HEK293 (cell line): ENCODE data around the gene PITPNM1.

Source experiments
- CTCF ChIA-PET: fragments of 350-600 bp; formaldehyde crosslinking; extraction: SDS; loops from one replicate; lab custom pipeline; 2021; ENCODE audit warnings: antibody characterized with exemption; lab: Yijun Ruan, JAX
- POLR2A ChIA-PET: fragments of 300-600 bp; formaldehyde crosslinking; extraction: SDS; loops from one replicate; lab custom pipeline; 2020; ENCODE audit warnings: antibody characterized with exemption, inconsistent platforms; lab: Yijun Ruan, JAX
- H3K27ac ChIP-seq: fragments of 200-500 bp; sonication (Bioruptor generic); 2 replicates; pipeline ENCODE4 v1.5.1; 2014; ENCODE audit warnings: low read depth, low read length, control low read depth, inconsistent platforms; ENCODE audit errors: extremely low read depth
- H3K36me3 ChIP-seq, 2 experiments: fragments of 200-500 bp in 1 of 2; sonication (Bioruptor generic) in 1 of 2; 1 replicate in 1 of 2; 2 replicates in 1 of 2; pipeline ENCODE4 v1.5.1; 2014 to 2017; ENCODE audit warnings: inconsistent platforms in 2 of 2, low read length in 2 of 2; ENCODE audit not compliant: control insufficient read depth in 2 of 2, insufficient read depth in 1 of 2
- H3K4me1 ChIP-seq: fragments of 200-500 bp; sonication (Bioruptor generic); 2 replicates; pipeline ENCODE4 v1.5.1; 2014; ENCODE audit warnings: mild to moderate bottlenecking, low read length, inconsistent platforms; ENCODE audit not compliant: control insufficient read depth, insufficient read depth
- H3K4me3 ChIP-seq: 2 replicates; pipeline ENCODE4 v1.5.1; 2011; ENCODE audit warnings: low read depth, mild to moderate bottlenecking, control low read depth, low read length, moderate library complexity
- H3K9me3 ChIP-seq: fragments of 200-500 bp; sonication (Bioruptor generic); 2 replicates; pipeline ENCODE4 v1.5.1; 2014; ENCODE audit warnings: low read depth, low read length, inconsistent platforms; ENCODE audit not compliant: control insufficient read depth, insufficient read depth
- BCL11A ChIP-seq: fragments of 450-650 bp; formaldehyde crosslinking; IDR thresholded peaks from 2 replicates; pipeline ENCODE4 v1.5.1; 2016; ENCODE audit warnings: low read depth, missing biosample characterization, missing genetic modification characterization
- GFI1B ChIP-seq: fragments of 450-650 bp; formaldehyde crosslinking; IDR thresholded peaks from 2 replicates; pipeline ENCODE4 v1.5.1; 2016; ENCODE audit warnings: missing biosample characterization, missing genetic modification characterization
- HIC1 ChIP-seq: fragments of 450-650 bp; formaldehyde crosslinking; IDR thresholded peaks from 2 replicates; pipeline ENCODE4 v1.5.1; 2016; ENCODE audit warnings: missing biosample characterization, missing genetic modification characterization
- OVOL3 ChIP-seq: fragments of 450-650 bp; formaldehyde crosslinking; IDR thresholded peaks from 2 replicates; pipeline ENCODE4 v1.5.1; 2016; ENCODE audit warnings: missing biosample characterization, missing genetic modification characterization
- PRDM10 ChIP-seq: fragments of 450-650 bp; formaldehyde crosslinking; IDR thresholded peaks from 2 replicates; pipeline ENCODE4 v1.5.1; 2016; ENCODE audit warnings: missing biosample characterization, missing genetic modification characterization
- SALL2 ChIP-seq: fragments of 450-650 bp; formaldehyde crosslinking; IDR thresholded peaks from 2 replicates; pipeline ENCODE4 v1.5.0; 2017; ENCODE audit warnings: missing biosample characterization, mild to moderate bottlenecking, missing genetic modification characterization, borderline replicate concordance
- TRIM28 ChIP-seq: IDR thresholded peaks from 2 replicates; pipeline ENCODE4 v1.6.1; 2011; ENCODE audit warnings: low read length, control low read depth, borderline replicate concordance
- ZNF133 ChIP-seq: fragments of 450-650 bp; formaldehyde crosslinking; IDR thresholded peaks from 2 replicates; pipeline ENCODE4 v1.5.1; 2016; ENCODE audit warnings: missing biosample characterization, missing genetic modification characterization
- ZNF2 ChIP-seq: fragments of 450-650 bp; formaldehyde crosslinking; IDR thresholded peaks from 2 replicates; pipeline ENCODE4 v1.5.1; 2016; ENCODE audit warnings: missing biosample characterization, missing genetic modification characterization
- ZNF26 ChIP-seq: fragments of 450-650 bp; formaldehyde crosslinking; IDR thresholded peaks from 2 replicates; pipeline ENCODE4 v1.5.1; 2016; ENCODE audit warnings: missing biosample characterization, missing genetic modification characterization
- ZNF311 ChIP-seq: fragments of 450-650 bp; formaldehyde crosslinking; IDR thresholded peaks from 2 replicates; pipeline ENCODE4 v1.5.1; 2017; ENCODE audit warnings: missing biosample characterization, missing genetic modification characterization, borderline replicate concordance
- ZNF37A ChIP-seq: fragments of 450-650 bp; IDR thresholded peaks from 2 replicates; pipeline ENCODE4 v1.5.1; 2018; ENCODE audit warnings: missing biosample characterization, missing genetic modification characterization
- ZNF398 ChIP-seq: fragments of 450-650 bp; formaldehyde crosslinking; IDR thresholded peaks from 2 replicates; pipeline ENCODE4 v1.5.1; 2017; ENCODE audit warnings: missing biosample characterization, missing genetic modification characterization
- ZNF518A ChIP-seq: fragments of 450-650 bp; formaldehyde crosslinking; conservative IDR thresholded peaks from 2 replicates; pipeline ENCODE4 v1.5.1; 2016; ENCODE audit warnings: low read depth, missing biosample characterization, missing genetic modification characterization
- ZNF549 ChIP-seq: fragments of 450-650 bp; IDR thresholded peaks from 2 replicates; pipeline ENCODE4 v1.5.1; 2018; ENCODE audit warnings: missing biosample characterization, missing genetic modification characterization, mild to moderate bottlenecking, inconsistent platforms, moderate library complexity
- ZNF555 ChIP-seq: fragments of 450-650 bp; formaldehyde crosslinking; conservative IDR thresholded peaks from 2 replicates; pipeline ENCODE4 v1.5.1; 2017; ENCODE audit warnings: missing biosample characterization, mild to moderate bottlenecking, missing genetic modification characterization, inconsistent platforms
- ZNF610 ChIP-seq: fragments of 450-650 bp; formaldehyde crosslinking; IDR thresholded peaks from 2 replicates; pipeline ENCODE4 v1.5.1; 2016; ENCODE audit warnings: missing biosample characterization, missing genetic modification characterization, borderline replicate concordance
- ZNF621 ChIP-seq: fragments of 450-650 bp; formaldehyde crosslinking; IDR thresholded peaks from 2 replicates; pipeline ENCODE4 v1.5.1; 2017; ENCODE audit warnings: missing biosample characterization, missing genetic modification characterization
- ZNF701 ChIP-seq: fragments of 450-650 bp; formaldehyde crosslinking; IDR thresholded peaks from 2 replicates; pipeline ENCODE4 v1.5.1; 2016; ENCODE audit warnings: missing biosample characterization, missing genetic modification characterization
- ZNF768 ChIP-seq: fragments of 450-650 bp; formaldehyde crosslinking; IDR thresholded peaks from 2 replicates; pipeline ENCODE4 v1.5.1; 2018; ENCODE audit warnings: missing biosample characterization, mild to moderate bottlenecking, missing genetic modification characterization
- ZSCAN23 ChIP-seq: fragments of 450-650 bp; formaldehyde crosslinking; IDR thresholded peaks from 2 replicates; pipeline ENCODE4 v1.5.1; 2016; ENCODE audit warnings: missing biosample characterization, missing genetic modification characterization

The PITPNM1 gene

GRCh38 chr11:67535561-67535960, 30.4 kb upstream of the PITPNM1 start:
- POLR2A ChIA-PET, result no interaction called here
- H3K36me3 ChIP-seq, result no peaks in the 10 kb centered on the region

GRCh38 chr11:67534070-67534679, 29.0 kb upstream of the PITPNM1 start:
- ChIA-PET CTCF (no interaction called here), POLR2A (no interaction called here)
- Histone ChIP-seq H3K9me3 (no peaks in the 10 kb centered on the region), H3K4me1 (no peaks in the 10 kb centered on the region), H3K27ac (no peak overlapping the region), H3K36me3 (no peaks in the 10 kb centered on the region), H3K4me3 (no peak overlapping the region)
- TF ChIP-seq ZNF37A (peak; percentile 43; the same call in 1 of the 2 replicates), PRDM10 (tag by site-specific recombination) (no peak), ZNF133 (tag by site-specific recombination) (peak; percentile 28; the same call in 1 of the 2 replicates), ZNF621 (tag by site-specific recombination) (no peak), TRIM28 (peak; percentile 99), OVOL3 (no peak), ZNF701 (0 out of 2 replicates have a peak, but pooled peaks have one; percentile 16), ZNF549 (tag by site-specific recombination) (peak; percentile 42; the same call in 1 of the 2 replicates), SALL2 (tag by site-specific recombination) (no peak), ZNF398 (tag by site-specific recombination) (no peak), GFI1B (tag by site-specific recombination) (no peak), ZNF26 (0 out of 2 replicates have a peak, but pooled peaks have one; percentile 29), ZNF518A (tag by site-specific recombination) (peak; percentile 54; the same call in 1 of the 2 replicates), ZNF768 (no peak)

More at GRCh38 chr11:67535561-67535960, 30.4 kb upstream of the PITPNM1 start:
- Histone ChIP-seq H3K27ac (no peak overlapping the region), H3K4me1 (no peaks in the 10 kb centered on the region), H3K9me3 (no peaks in the 10 kb centered on the region), H3K4me3 (no peak overlapping the region)
- TF ChIP-seq ZNF311 (no peak), BCL11A (tag by site-specific recombination) (no peak), HIC1 (tag by site-specific recombination) (no peak), ZSCAN23 (tag by site-specific recombination) (no peak), ZNF2 (tag by site-specific recombination) (no peak), ZNF555 (tag by site-specific recombination) (no peak), ZNF610 (tag by site-specific recombination) (no peak)
- CTCF ChIA-PET, result no interaction called here
